Keratinocyte (primary cell): Measurements from ENCODE around the gene CCDC27. TPM values are rescaled to one million over a fixed set of nuclear protein-coding genes. Genes with fewer than 3 reads are reported as not detected.

ENCODE experiments used
- DNase-seq: peaks from one replicate; pipeline ENCODE4 v3.0.0-alpha.2; 2011; ENCODE audit warnings: low read depth, missing footprints, low spot score
- FAIRE-seq: peaks from 2 replicates; lab custom pipeline; 2011; peaks lifted over from hg19 to GRCh38; lab: Jason Lieb, UNC
- H2AFZ ChIP-seq: 2 replicates; pipeline ENCODE4 v1.6.0; 2012; ENCODE audit warnings: low read length, control low read depth, inconsistent platforms; ENCODE audit not compliant: control insufficient read depth
- H3K27ac ChIP-seq: 2 replicates; pipeline ENCODE4 v1.5.1; 2011; ENCODE audit warnings: low read length; ENCODE audit not compliant: control insufficient read depth, insufficient read depth
- H3K27me3 ChIP-seq: 3 replicates; pipeline ENCODE4 v1.6.0; 2011; ENCODE audit warnings: low read length; ENCODE audit not compliant: control insufficient read depth, insufficient read depth; ENCODE audit errors: extremely low read depth
- H3K36me3 ChIP-seq, 2 experiments: 2 replicates in 1 of 2; 3 replicates in 1 of 2; pipeline ENCODE4 v1.5.1; 2011; ENCODE audit warnings: low read length in 2 of 2, mild to moderate bottlenecking in 1 of 2; ENCODE audit not compliant: control insufficient read depth in 2 of 2, insufficient read depth in 2 of 2; ENCODE audit errors: extremely low read depth in 1 of 2
- H3K4me1 ChIP-seq: 3 replicates; pipeline ENCODE4 v1.5.1; 2011; ENCODE audit warnings: low read length; ENCODE audit not compliant: control insufficient read depth, insufficient read depth; ENCODE audit errors: extremely low read depth
- H3K4me2 ChIP-seq: 3 replicates; pipeline ENCODE4 v1.6.0; 2011; ENCODE audit warnings: low read depth, low read length; ENCODE audit not compliant: control insufficient read depth, insufficient read depth; ENCODE audit errors: extremely low read depth
- H3K4me3 ChIP-seq, 3 experiments: fragments of 200-600 bp in 1 of 3; sonication (generic) in 1 of 3; 2 replicates in 2 of 3; 3 replicates in 1 of 3; pipeline ENCODE4 v1.5.1; 2011 to 2016; ENCODE audit warnings: low read length in 3 of 3, mild to moderate bottlenecking in 3 of 3, control low read depth in 2 of 3, inconsistent platforms in 1 of 3, low read depth in 1 of 3, mixed read lengths in 1 of 3, mixed run types in 1 of 3, moderate library complexity in 1 of 3; ENCODE audit not compliant: control insufficient read depth in 2 of 3, insufficient read depth in 2 of 3; ENCODE audit errors: extremely low read depth in 1 of 3
- H3K79me2 ChIP-seq: 2 replicates; pipeline ENCODE4 v1.6.0; 2012; ENCODE audit warnings: low read length; ENCODE audit not compliant: control insufficient read depth, insufficient read depth
- H3K9ac ChIP-seq: 3 replicates; pipeline ENCODE4 v1.6.0; 2011; ENCODE audit warnings: low read length; ENCODE audit not compliant: control insufficient read depth, insufficient read depth; ENCODE audit errors: extremely low read depth
- H3K9me1 ChIP-seq: 3 replicates; pipeline ENCODE4 v1.6.0; 2011; ENCODE audit warnings: low read length; ENCODE audit not compliant: control insufficient read depth, insufficient read depth; ENCODE audit errors: extremely low read depth
- H3K9me3 ChIP-seq: 2 replicates; pipeline ENCODE4 v1.5.1; 2012; ENCODE audit warnings: low read depth, low read length; ENCODE audit not compliant: control insufficient read depth
- H4K20me1 ChIP-seq: 3 replicates; pipeline ENCODE4 v1.6.0; 2011; ENCODE audit warnings: low read length; ENCODE audit not compliant: control insufficient read depth, insufficient read depth; ENCODE audit errors: extremely low read depth
- EZH2 ChIP-seq: IDR thresholded peaks from one replicate; pipeline ENCODE4 v1.6.1; 2012; ENCODE audit warnings: inconsistent platforms, mild to moderate bottlenecking, low read length, moderate library complexity
- dilution Hi-C: fragments of 300-500 bp; cut with MboI; formaldehyde crosslinking; loops from one replicate; pipeline ENCODE4 v1.7.0; 2020; ENCODE audit warnings: low sequenced_read_pairs; ENCODE audit not compliant: extremely low pct_ligation_motif_present
- polyA plus RNA-seq, 5 experiments: library from polyadenylated mRNA; depleted of rRNA in 3 of 5; stranded (reverse) in 3 of 5; stranded (forward) in 1 of 5; unstranded in 1 of 5; fragments of >200 nt; gene quantifications; 1 replicate in 1 of 5; 2 replicates in 3 of 5; 3 replicates in 1 of 5; pipeline versions ENCODE4 v1.2.1 to v1.2.3, GENCODE V29; 2011 to 2012; ENCODE audit warnings: missing spikeins in 2 of 5, low read depth in 1 of 5, low replicate concordance in 1 of 5
- TF ChIP-seq, protein P1 (sequence below), 3 experiments: IDR thresholded peaks in 1 of 3; conservative IDR thresholded peaks in 1 of 3; optimal IDR thresholded peaks in 1 of 3; 2 replicates in 2 of 3; 3 replicates in 1 of 3; pipeline versions ENCODE3 to v1.5.1; 2011; ENCODE audit warnings: low read length in 3 of 3, mild to moderate bottlenecking in 3 of 3, moderate library complexity in 2 of 3, control low read depth in 1 of 3, inconsistent platforms in 1 of 3; ENCODE audit not compliant: insufficient read depth in 2 of 3; ENCODE audit errors: extremely low read depth in 1 of 3

The CCDC27 gene
- polyA plus RNA-seq, 1 donor (not counting 4 experiments of a cell fraction or from before 2014, with no cell fraction given) = not detected

DNA sequence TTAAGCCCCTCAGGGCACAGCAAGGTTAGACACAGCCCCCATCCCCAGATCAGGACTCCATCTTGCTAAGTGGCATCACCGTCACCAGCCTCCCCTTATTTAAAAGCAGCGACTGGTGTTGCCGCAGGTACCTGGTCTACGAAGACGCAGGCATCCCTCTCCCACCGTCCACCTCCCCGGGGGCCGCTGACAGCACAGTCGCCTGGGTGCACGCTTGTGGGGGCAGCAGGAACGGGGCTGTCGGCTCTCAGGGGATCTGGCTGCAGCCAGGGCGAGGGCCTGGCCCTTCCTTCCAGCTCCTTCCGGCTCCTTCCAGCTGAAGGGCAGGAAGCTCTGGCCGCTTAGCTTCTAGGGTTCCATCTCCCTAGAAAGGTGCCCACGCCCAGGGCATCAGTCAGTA is 17.6 kb upstream of the CCDC27 start:
- H3K9me1 ChIP-seq = no peaks in the 10 kb centered on the region
- no peak overlapping the region for H3K4me2 ChIP-seq
- peaks cover 9 to 10% of the 10 kb centered on the region in 2 experiments for H3K36me3 ChIP-seq
- H3K9me3 ChIP-seq = no peaks in the 10 kb centered on the region
- H3K4me1 ChIP-seq = no peaks in the 10 kb centered on the region
- H3K4me3 ChIP-seq = no peak overlapping the region
- H2AFZ ChIP-seq = no peak overlapping the region
- no peaks in the 10 kb centered on the region for H3K27me3 ChIP-seq
- dilution Hi-C loops = no loop called here
- H3K27ac ChIP-seq = no peak overlapping the region
- FAIRE-seq = no peak
- H3K9ac ChIP-seq = no peak overlapping the region
- H4K20me1 ChIP-seq = no peaks in the 10 kb centered on the region
- DNase-seq = no peak
- TF ChIP-seq, protein P1, sequence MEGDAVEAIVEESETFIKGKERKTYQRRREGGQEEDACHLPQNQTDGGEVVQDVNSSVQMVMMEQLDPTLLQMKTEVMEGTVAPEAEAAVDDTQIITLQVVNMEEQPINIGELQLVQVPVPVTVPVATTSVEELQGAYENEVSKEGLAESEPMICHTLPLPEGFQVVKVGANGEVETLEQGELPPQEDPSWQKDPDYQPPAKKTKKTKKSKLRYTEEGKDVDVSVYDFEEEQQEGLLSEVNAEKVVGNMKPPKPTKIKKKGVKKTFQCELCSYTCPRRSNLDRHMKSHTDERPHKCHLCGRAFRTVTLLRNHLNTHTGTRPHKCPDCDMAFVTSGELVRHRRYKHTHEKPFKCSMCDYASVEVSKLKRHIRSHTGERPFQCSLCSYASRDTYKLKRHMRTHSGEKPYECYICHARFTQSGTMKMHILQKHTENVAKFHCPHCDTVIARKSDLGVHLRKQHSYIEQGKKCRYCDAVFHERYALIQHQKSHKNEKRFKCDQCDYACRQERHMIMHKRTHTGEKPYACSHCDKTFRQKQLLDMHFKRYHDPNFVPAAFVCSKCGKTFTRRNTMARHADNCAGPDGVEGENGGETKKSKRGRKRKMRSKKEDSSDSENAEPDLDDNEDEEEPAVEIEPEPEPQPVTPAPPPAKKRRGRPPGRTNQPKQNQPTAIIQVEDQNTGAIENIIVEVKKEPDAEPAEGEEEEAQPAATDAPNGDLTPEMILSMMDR (optimal IDR thresholded peaks at IDR 0.05 in 1 of 3, IDR thresholded peaks at IDR 0.05 in 1 of 3, conservative IDR thresholded peaks at IDR 0.05 in 1 of 3; ENCODE audit: extremely low read depth in 1 of 3, insufficient read depth in 2 of 3, low read length in 3 of 3) = no peak
- TF ChIP-seq EZH2 = no peak
- no peaks in the 10 kb centered on the region for H3K79me2 ChIP-seq

GRCh38 chr1:3735027-3735681 is 17.1 kb upstream of the CCDC27 start:
- FAIRE-seq = no peak
- dilution Hi-C loops = no loop called here
- Histone ChIP-seq H3K9ac (no peak overlapping the region), H2AFZ (no peak overlapping the region), H3K36me3 (peaks cover 9 to 13% of the 10 kb centered on the region in 2 experiments), H3K9me1 (no peaks in the 10 kb centered on the region), H4K20me1 (no peaks in the 10 kb centered on the region), H3K4me3 (no peak overlapping the region), H3K4me2 (no peak overlapping the region), H3K4me1 (no peaks in the 10 kb centered on the region), H3K9me3 (no peaks in the 10 kb centered on the region), H3K79me2 (no peaks in the 10 kb centered on the region), H3K27me3 (no peaks in the 10 kb centered on the region), H3K27ac (no peak overlapping the region)
- DNase-seq = no peak
- TF ChIP-seq, protein P1 (optimal IDR thresholded peaks at IDR 0.05 in 1 of 3, IDR thresholded peaks at IDR 0.05 in 1 of 3, conservative IDR thresholded peaks at IDR 0.05 in 1 of 3; ENCODE audit: extremely low read depth in 1 of 3, insufficient read depth in 2 of 3, low read length in 3 of 3) = no peak
- TF ChIP-seq EZH2 = no peak
